HepG2 (cell line): Measurements from ENCODE around the gene SPACA4. TPM values are rescaled to one million over a fixed set of nuclear protein-coding genes. Genes with fewer than 3 reads are reported as not detected.

Experiments
- ARNT ChIP-seq: fragments of 450-650 bp; IDR thresholded peaks from 2 replicates; pipeline ENCODE4 v1.6.1; 2017
- ARNTL ChIP-seq: sonication (generic); formaldehyde crosslinking; IDR thresholded peaks from 2 replicates; pipeline ENCODE4 v1.4.0; 2020; ENCODE audit warnings: mild to moderate bottlenecking, missing genetic modification reagents
- DR1 ChIP-seq: sonication (generic); formaldehyde crosslinking; IDR thresholded peaks from 2 replicates; pipeline ENCODE4 v1.8.0; 2021; ENCODE audit warnings: mild to moderate bottlenecking, missing genetic modification reagents, inconsistent platforms
- ESRRA ChIP-seq: sonication (generic); formaldehyde crosslinking; IDR thresholded peaks from 2 replicates; pipeline ENCODE4 v1.5.1; 2020; ENCODE audit warnings: mild to moderate bottlenecking, low read depth, missing genetic modification reagents
- GTF2F1 ChIP-seq: fragments of 150-350 bp; IDR thresholded peaks from 2 replicates; pipeline ENCODE4 v1.6.1; 2014; ENCODE audit warnings: low read length
- HDAC2 ChIP-seq: sonication (generic); formaldehyde crosslinking; IDR thresholded peaks from 2 replicates; pipeline ENCODE4 v1.4.0; 2020; ENCODE audit warnings: missing genetic modification reagents
- IKZF1 ChIP-seq: fragments of 450-650 bp; IDR thresholded peaks from 2 replicates; pipeline ENCODE4 v1.7.1; 2016
- KLF16 ChIP-seq, 2 experiments: sonication (generic) in 1 of 2; formaldehyde crosslinking in 1 of 2; IDR thresholded peaks; 2 replicates each; pipeline versions ENCODE4 v1.6.1 to v1.8.0; 2016 to 2023; ENCODE audit warnings: missing genetic modification reagents in 2 of 2, missing compliant biosample characterization in 1 of 2
- MAZ ChIP-seq, 2 experiments: sonication (generic) in 1 of 2; formaldehyde crosslinking in 1 of 2; IDR thresholded peaks; 2 replicates each; pipeline versions ENCODE4 v1.5.0 to v1.6.1; 2012 to 2020; ENCODE audit warnings: low read depth in 2 of 2, mild to moderate bottlenecking in 2 of 2, borderline replicate concordance in 1 of 2, improper control_type of control experiment in 1 of 2, low read length in 1 of 2, missing genetic modification reagents in 1 of 2, moderate library complexity in 1 of 2
- MTF1 ChIP-seq: sonication (generic); formaldehyde crosslinking; IDR thresholded peaks from 2 replicates; pipeline ENCODE4 v1.5.0; 2020; ENCODE audit warnings: missing genetic modification reagents
- NBN ChIP-seq: fragments of 450-650 bp; conservative IDR thresholded peaks from 2 replicates; pipeline ENCODE4 v1.6.1; 2017
- NCOR1 ChIP-seq: fragments of 200-600 bp; sonication (generic); IDR thresholded peaks from 2 replicates; pipeline ENCODE4 v1.7.0; 2017; ENCODE audit warnings: antibody characterized with exemption, low read length, borderline replicate concordance
- NONO ChIP-seq, 2 experiments: fragments of 450-650 bp in 1 of 2; sonication (generic) in 1 of 2; formaldehyde crosslinking in 1 of 2; IDR thresholded peaks in 1 of 2; conservative IDR thresholded peaks in 1 of 2; 2 replicates each; pipeline versions ENCODE4 v1.6.1 to v1.8.0; 2017 to 2022; ENCODE audit warnings: mild to moderate bottlenecking in 1 of 2, missing genetic modification reagents in 1 of 2, moderate library complexity in 1 of 2
- PTBP1 ChIP-seq: fragments of 200-400 bp; formaldehyde crosslinking; IDR thresholded peaks from 2 replicates; pipeline ENCODE4 v1.6.1; 2018; ENCODE audit warnings: low read length, low read depth; ENCODE audit not compliant: poor library complexity, severe bottlenecking
- SALL2 ChIP-seq: sonication (generic); formaldehyde crosslinking; IDR thresholded peaks from 2 replicates; pipeline ENCODE4 v1.8.1; 2023; ENCODE audit warnings: mild to moderate bottlenecking, missing genetic modification reagents, inconsistent platforms
- SMC3 ChIP-seq: IDR thresholded peaks from 2 replicates; pipeline ENCODE4 v1.6.1; 2011; ENCODE audit warnings: low read length, improper control_type of control experiment
- SYNCRIP ChIP-seq: fragments of 200-400 bp; formaldehyde crosslinking; IDR thresholded peaks from 2 replicates; pipeline ENCODE4 v1.6.1; 2018; ENCODE audit warnings: mild to moderate bottlenecking, low read depth, low read length; ENCODE audit not compliant: insufficient read depth
- ZBTB1 ChIP-seq: sonication (generic); formaldehyde crosslinking; IDR thresholded peaks from 2 replicates; pipeline ENCODE4 v1.4.0; 2020; ENCODE audit warnings: missing genetic modification reagents, borderline replicate concordance
- ZBTB7B ChIP-seq: sonication (generic); formaldehyde crosslinking; IDR thresholded peaks from 2 replicates; pipeline ENCODE4 v1.4.0; 2020; ENCODE audit warnings: missing genetic modification reagents
- ZMYM3 ChIP-seq: sonication (generic); formaldehyde crosslinking; IDR thresholded peaks from 2 replicates; pipeline ENCODE4 v1.5.1; 2020; ENCODE audit warnings: mild to moderate bottlenecking, missing genetic modification reagents
- ZNF10 ChIP-seq: sonication (generic); formaldehyde crosslinking; IDR thresholded peaks from 2 replicates; pipeline ENCODE4 v1.4.0; 2020; ENCODE audit warnings: mild to moderate bottlenecking, low read depth, missing genetic modification reagents, borderline replicate concordance
- ZNF232 ChIP-seq: sonication (generic); formaldehyde crosslinking; IDR thresholded peaks from 2 replicates; pipeline ENCODE4 v1.4.0; 2020; ENCODE audit warnings: missing genetic modification reagents, borderline replicate concordance
- ZNF44 ChIP-seq: sonication (generic); formaldehyde crosslinking; IDR thresholded peaks from 2 replicates; pipeline ENCODE4 v1.5.1; 2020; ENCODE audit warnings: mild to moderate bottlenecking, missing genetic modification reagents
- ZNF556 ChIP-seq: sonication (generic); formaldehyde crosslinking; IDR thresholded peaks from 2 replicates; pipeline ENCODE4 v1.4.0; 2020; ENCODE audit warnings: mild to moderate bottlenecking, missing genetic modification reagents, borderline replicate concordance
- ZNF792 ChIP-seq: IDR thresholded peaks from 2 replicates; pipeline ENCODE4 v1.6.1; 2016
- ZNF891 ChIP-seq: sonication (generic); formaldehyde crosslinking; IDR thresholded peaks from 2 replicates; pipeline ENCODE4 v1.5.0; 2020; ENCODE audit warnings: mild to moderate bottlenecking, missing genetic modification reagents
- polyA plus RNA-seq, 8 experiments: library from polyadenylated mRNA; depleted of rRNA in 3 of 8; stranded (reverse) in 7 of 8; unstranded in 1 of 8; fragments of >200 nt; fragmentation: Illumina TruSeq in 4 of 8; extraction: Trizol in 4 of 8; gene quantifications; 2 replicates each; pipeline versions ENCODE4 v1.2.1 to v1.2.3, GENCODE V29; 2011 to 2016; ENCODE audit warnings: low read depth in 4 of 8, missing spikeins in 1 of 8, mixed read lengths in 1 of 8; ENCODE audit not compliant: insufficient read depth in 1 of 8
- total RNA-seq, 5 experiments: library from RNA; depleted of rRNA; stranded (reverse); fragments of >200 nt; fragmentation: Illumina TruSeq; extraction: Trizol; gene quantifications; 2 replicates each; pipeline ENCODE4 v1.2.3, GENCODE V29; 2016; ENCODE audit warnings: low read depth in 1 of 5
- TF ChIP-seq, protein P1 (sequence below): sonication (generic); formaldehyde crosslinking; IDR thresholded peaks from 2 replicates; pipeline ENCODE4 v1.5.1; 2020; ENCODE audit warnings: missing genetic modification reagents, mild to moderate bottlenecking, borderline replicate concordance
- TF ChIP-seq, protein P2 (sequence below): sonication (generic); formaldehyde crosslinking; IDR thresholded peaks from 2 replicates; pipeline ENCODE4 v1.5.0; 2020; ENCODE audit warnings: mild to moderate bottlenecking, missing genetic modification reagents
- TF ChIP-seq, protein P3 (sequence below): sonication (generic); formaldehyde crosslinking; IDR thresholded peaks from 2 replicates; pipeline ENCODE4 v1.5.0; 2020; ENCODE audit warnings: missing genetic modification reagents, mild to moderate bottlenecking, borderline replicate concordance

The SPACA4 gene
- total and polyA plus RNA-seq, 2 of the 13 experiments (the other 11 are each of a cell fraction or from before 2014, with no cell fraction given), result not detected

- TF ChIP-seq ZMYM3 (CRISPR knock-in tag) (no peak), ZBTB1 (CRISPR knock-in tag) (no peak), ZNF891 (CRISPR knock-in tag) (peak; percentile 75), ARNT (no peak), SMC3 (no peak), ZBTB7B (CRISPR knock-in tag) (peak; percentile 82), NCOR1 (peak; percentile 27; the same call in 1 of the 2 replicates), HDAC2 (CRISPR knock-in tag) (peak; percentile 78), ZNF10 (no peak), DR1 (CRISPR knock-in tag) (peak; percentile 97), ZNF232 (CRISPR knock-in tag) (peak; percentile 16; the same call in 1 of the 2 replicates), ARNTL (CRISPR knock-in tag) (peak; percentile 89), NBN (no peak), MTF1 (CRISPR knock-in tag) (no peak), SALL2 (CRISPR knock-in tag) (peak; percentile 93; the same call in 1 of the 2 replicates), IKZF1 (no peak), GTF2F1 (peak; percentile 85), NONO (IDR thresholded peaks at IDR 0.05) (no peak), NONO (CRISPR knock-in tag; conservative IDR thresholded peaks at IDR 0.05) (peak; percentile 99), SYNCRIP (no peak), ZNF556 (CRISPR knock-in tag) (no peak; the same call in 1 of the 2 replicates), KLF16 (CRISPR knock-in tag; IDR thresholded peaks at IDR 0.05) (peak in 1 of 2 experiments; percentile 99; a peak in 2 of 4 replicates), ZNF792 (peak; percentile 90), ZNF44 (peak; percentile 97), ESRRA (no peak), MAZ (IDR thresholded peaks at IDR 0.05; ENCODE audit: borderline replicate concordance, low read depth, low read length) (peak; percentile 24), MAZ (CRISPR knock-in tag; IDR thresholded peaks at IDR 0.05; ENCODE audit: low read depth) (peak; percentile 90), PTBP1 (no peak)
- TF ChIP-seq, protein P1, sequence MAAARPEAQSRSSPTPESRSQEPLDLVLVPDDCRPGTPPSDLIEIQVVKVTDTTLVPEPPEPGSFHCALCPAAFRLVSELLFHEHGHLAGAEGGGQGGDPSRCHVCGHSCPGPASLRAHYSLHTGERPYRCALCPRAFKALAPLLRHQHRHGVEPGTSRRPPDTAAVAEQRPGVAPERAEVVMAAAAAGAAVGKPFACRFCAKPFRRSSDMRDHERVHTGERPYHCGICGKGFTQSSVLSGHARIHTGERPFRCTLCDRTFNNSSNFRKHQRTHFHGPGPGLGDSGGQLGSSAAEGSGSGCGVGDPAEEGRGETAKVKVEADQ (CRISPR knock-in tag), result peak; percentile 83; the same call in 1 of the 2 replicates
- TF ChIP-seq, protein P2, sequence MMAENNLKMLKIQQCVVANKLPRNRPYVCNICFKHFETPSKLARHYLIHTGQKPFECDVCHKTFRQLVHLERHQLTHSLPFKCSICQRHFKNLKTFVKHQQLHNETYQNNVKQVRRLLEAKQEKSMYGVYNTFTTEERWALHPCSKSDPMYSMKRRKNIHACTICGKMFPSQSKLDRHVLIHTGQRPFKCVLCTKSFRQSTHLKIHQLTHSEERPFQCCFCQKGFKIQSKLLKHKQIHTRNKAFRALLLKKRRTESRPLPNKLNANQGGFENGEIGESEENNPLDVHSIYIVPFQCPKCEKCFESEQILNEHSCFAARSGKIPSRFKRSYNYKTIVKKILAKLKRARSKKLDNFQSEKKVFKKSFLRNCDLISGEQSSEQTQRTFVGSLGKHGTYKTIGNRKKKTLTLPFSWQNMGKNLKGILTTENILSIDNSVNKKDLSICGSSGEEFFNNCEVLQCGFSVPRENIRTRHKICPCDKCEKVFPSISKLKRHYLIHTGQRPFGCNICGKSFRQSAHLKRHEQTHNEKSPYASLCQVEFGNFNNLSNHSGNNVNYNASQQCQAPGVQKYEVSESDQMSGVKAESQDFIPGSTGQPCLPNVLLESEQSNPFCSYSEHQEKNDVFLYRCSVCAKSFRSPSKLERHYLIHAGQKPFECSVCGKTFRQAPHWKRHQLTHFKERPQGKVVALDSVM (CRISPR knock-in tag), result 0 out of 2 replicates have a peak, but pooled peaks have one; percentile 4
- TF ChIP-seq, protein P3, sequence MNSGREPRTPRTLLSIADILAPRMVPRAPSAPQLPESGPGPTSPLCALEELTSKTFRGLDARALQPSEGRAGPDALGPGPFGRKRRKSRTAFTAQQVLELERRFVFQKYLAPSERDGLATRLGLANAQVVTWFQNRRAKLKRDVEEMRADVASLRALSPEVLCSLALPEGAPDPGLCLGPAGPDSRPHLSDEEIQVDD (CRISPR knock-in tag), result no peak
Measured at GRCh38 chr19:48618916-48619691, 12.6 kb downstream of the SPACA4 start, which contains the start of the genes RPL18 and SPHK2 (continued).
